CD14-positive monocyte (primary cell): ENCODE data around the gene PHOX2B. TPM values are rescaled to one million over a fixed set of nuclear protein-coding genes. Genes with fewer than 3 reads are reported as not detected.
"Not testable (repeated sequence)": the region's sequence is repeated elsewhere in the genome, so short reads cannot be mapped to it uniquely, and the experiment has no call there.

Source experiments
- DNase-seq, 3 donors: peaks; one replicate each; pipeline ENCODE4 v3.0.0-alpha.2; 2011 to 2022
- H2AFZ ChIP-seq: 2 replicates; pipeline ENCODE4 v1.6.0; 2012; ENCODE audit warnings: mild to moderate bottlenecking, low read depth, low read length, inconsistent platforms; ENCODE audit not compliant: insufficient read depth, poor library complexity, severe bottlenecking
- H3K27ac ChIP-seq, 2 donors: 1 replicate in 1 of 2; 2 replicates in 1 of 2; pipeline ENCODE4 v1.5.1; 2012 to 2013; ENCODE audit warnings: low read length in 2 of 2, control low read depth in 1 of 2, inconsistent platforms in 1 of 2, low read depth in 1 of 2, mild to moderate bottlenecking in 1 of 2
- H3K27me3 ChIP-seq, 2 donors: one replicate each; pipeline versions ENCODE4 v1.6.0 to v1.6.1; 2011 to 2013; ENCODE audit warnings: low read length in 2 of 2; ENCODE audit not compliant: control insufficient read depth in 2 of 2, insufficient read depth in 2 of 2
- H3K36me3 ChIP-seq, 2 donors: replicated peaks in 1 of 2; 1 replicate in 1 of 2; 2 replicates in 1 of 2; pipeline versions ENCODE4 v1.5.1 to v1.6.1; 2012 to 2013; ENCODE audit warnings: low read length in 2 of 2, control low read depth in 1 of 2, inconsistent platforms in 1 of 2, mild to moderate bottlenecking in 1 of 2; ENCODE audit not compliant: insufficient read depth in 2 of 2, control insufficient read depth in 1 of 2
- H3K4me1 ChIP-seq, 2 donors: 1 replicate in 1 of 2; 2 replicates in 1 of 2; pipeline versions ENCODE4 v1.5.1 to v1.6.1; 2012 to 2013; ENCODE audit warnings: low read length in 2 of 2, control low read depth in 1 of 2, inconsistent platforms in 1 of 2, mild to moderate bottlenecking in 1 of 2, moderate library complexity in 1 of 2; ENCODE audit not compliant: insufficient read depth in 2 of 2, control insufficient read depth in 1 of 2
- H3K4me2 ChIP-seq: replicated peaks from 2 replicates; pipeline ENCODE3; 2012; ENCODE audit warnings: low read length, moderate library complexity, mild to moderate bottlenecking; ENCODE audit not compliant: poor library complexity, severe bottlenecking; ENCODE audit errors: extremely low read depth
- H3K4me3 ChIP-seq, 3 experiments: fragments of 200-600 bp in 1 of 3; sonication (generic) in 1 of 3; replicated peaks in 1 of 3; 1 replicate in 2 of 3; 2 replicates in 1 of 3; pipeline ENCODE4 v1.5.1; 2011 to 2013; ENCODE audit warnings: low read length in 3 of 3, mild to moderate bottlenecking in 3 of 3, control low read depth in 2 of 3, low read depth in 2 of 3, inconsistent platforms in 1 of 3, moderate library complexity in 1 of 3
- H3K79me2 ChIP-seq: 2 replicates; pipeline ENCODE4 v1.6.0; 2012; ENCODE audit warnings: mild to moderate bottlenecking, control low read depth, inconsistent platforms, low read length, moderate library complexity; ENCODE audit not compliant: insufficient read depth
- H3K9ac ChIP-seq: 2 replicates; pipeline ENCODE4 v1.6.0; 2017; ENCODE audit warnings: low read length, mild to moderate bottlenecking; ENCODE audit not compliant: insufficient read depth, poor library complexity, severe bottlenecking
- H3K9me3 ChIP-seq, 2 donors: replicated peaks in 1 of 2; 1 replicate in 1 of 2; 2 replicates in 1 of 2; pipeline versions ENCODE4 v1.5.1 to v1.6.1; 2012 to 2013; ENCODE audit warnings: low read length in 2 of 2, control low read depth in 1 of 2; ENCODE audit not compliant: control insufficient read depth in 1 of 2, insufficient read depth in 1 of 2
- H4K20me1 ChIP-seq: 2 replicates; pipeline ENCODE4 v1.6.0; 2012; ENCODE audit warnings: mild to moderate bottlenecking, low read length, control low read depth, moderate library complexity; ENCODE audit not compliant: insufficient read depth
- H3K27ac Mint-ChIP-seq, 7 donors: one replicate each; pipeline ENCODE4 v1.8.0; 2020; ENCODE audit warnings: mild to moderate bottlenecking in 7 of 7, mixed read lengths in 7 of 7, moderate library complexity in 6 of 7, inconsistent platforms in 2 of 7
- H3K27me3 Mint-ChIP-seq, 3 donors: one replicate each; pipeline ENCODE4 v1.8.0; 2021 to 2022; ENCODE audit warnings: low read depth in 3 of 3, mild to moderate bottlenecking in 3 of 3, mixed read lengths in 3 of 3, moderate library complexity in 3 of 3, inconsistent platforms in 1 of 3
- H3K36me3 Mint-ChIP-seq, 2 donors: one replicate each; pipeline ENCODE4 v1.8.0; 2020; ENCODE audit warnings: mixed read lengths in 2 of 2, inconsistent platforms in 1 of 2, mild to moderate bottlenecking in 1 of 2
- H3K4me1 Mint-ChIP-seq: one replicate; pipeline ENCODE4 v1.8.0; 2020; ENCODE audit warnings: mild to moderate bottlenecking, mixed read lengths
- H3K4me3 Mint-ChIP-seq, 2 donors: one replicate each; pipeline ENCODE4 v1.8.0; 2020; ENCODE audit warnings: mild to moderate bottlenecking in 2 of 2, mixed read lengths in 2 of 2, moderate library complexity in 1 of 2
- H3K9me3 Mint-ChIP-seq, 7 donors: one replicate each; pipeline ENCODE4 v1.8.0; 2020 to 2022; ENCODE audit warnings: mixed read lengths in 7 of 7, mild to moderate bottlenecking in 6 of 7, moderate library complexity in 6 of 7, inconsistent platforms in 2 of 7
- CTCF ChIP-seq: fragments of 200-600 bp; IDR thresholded peaks from one replicate; pipeline ENCODE4 v1.8.0; 2022; ENCODE audit warnings: antibody characterized with exemption, mild to moderate bottlenecking
- WGBS: methylation state at CpG from one replicate; pipeline ENCODE4 v1.1.5; 2013; ENCODE audit warnings: missing lambda C conversion rate; ENCODE audit not compliant: insufficient coverage; 5-methylcytosine and 5-hydroxymethylcytosine counted together
- intact Hi-C, 2 donors: fragments of 100-400 bp; cut with micrococcal nuclease; formaldehyde crosslinking; loops; one replicate each; pipeline versions ENCODE4 v1.15.0 to v1.15.1; 2023
- polyA plus RNA-seq, 3 donors: library from polyadenylated mRNA; depleted of rRNA in 1 of 3; unstranded in 2 of 3; stranded (reverse) in 1 of 3; fragments of 300-500 nt in 2 of 3; fragments of >200 nt in 1 of 3; fragmentation: Illumina TruSeq in 2 of 3; gene quantifications; 1 replicate in 2 of 3; 2 replicates in 1 of 3; pipeline ENCODE4 v1.2.3, GENCODE V29; 2012 to 2021

The PHOX2B gene
- polyA plus RNA-seq, 3 donors, result not detected

- no peak for DNase-seq
- Histone ChIP-seq H2AFZ (no peak overlapping the region), H3K27me3 (peaks cover 0 to 4% of the 10 kb centered on the region in 2 donors), H3K9ac (no peak overlapping the region), H3K27ac (no peak overlapping the region), H3K4me1 (no peaks in the 10 kb centered on the region), H3K36me3 (no peaks in the 10 kb centered on the region), H3K4me3 (no peak overlapping the region), H3K79me2 (no peaks in the 10 kb centered on the region), H3K9me3 (no peaks in the 10 kb centered on the region), H4K20me1 (no peaks in the 10 kb centered on the region), H3K4me2 (no peak overlapping the region)
- peaks cover 4 to 24% (median 5%) of the 10 kb centered on the region in 3 donors for H3K27me3 Mint-ChIP-seq
- WGBS, result no CpG with 5 or more reads among the region's 3 CpGs
- H3K9me3 Mint-ChIP-seq, result peaks cover 0 to 4% (median 0%) of the 10 kb centered on the region in 7 donors
- H3K4me1 Mint-ChIP-seq, result no peaks in the 10 kb centered on the region
- no peak overlapping the region for H3K4me3 Mint-ChIP-seq
- no peak overlapping the region for H3K27ac Mint-ChIP-seq
- no peak for TF ChIP-seq CTCF
- H3K36me3 Mint-ChIP-seq, result no peaks in the 10 kb centered on the region
- intact Hi-C loops, result no loop called here
Measured at GRCh38 chr4:41712425-41712824, 36.1 kb downstream of the PHOX2B start.

DNA sequence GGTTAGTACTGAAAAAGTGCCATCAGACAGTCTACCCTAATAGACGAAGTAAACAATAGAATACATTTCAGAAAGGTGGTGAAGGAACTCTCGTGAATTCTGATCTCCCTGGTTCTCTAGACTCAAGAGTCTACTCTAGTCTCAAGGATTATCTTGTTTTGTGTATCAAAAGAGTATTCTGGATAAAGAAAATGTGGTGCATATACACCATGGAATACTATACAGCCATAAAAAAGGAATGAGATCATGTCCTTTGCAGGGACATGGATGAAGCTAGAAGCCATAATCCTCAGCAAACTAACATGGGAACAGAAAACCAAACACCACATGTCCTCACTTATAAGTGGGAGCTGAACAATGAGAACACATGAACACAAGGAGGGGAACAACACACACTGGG is 36.9 kb downstream of the PHOX2B start:
- WGBS, result no CpG with 5 or more reads among the region's 2 CpGs

More for the DNA sequence above, 36.9 kb downstream of the PHOX2B start:
- H3K4me3 ChIP-seq, H3K36me3 ChIP-seq, intact Hi-C loops, H3K4me3 Mint-ChIP-seq, H3K27me3 ChIP-seq, H3K9me3 ChIP-seq, H3K79me2 ChIP-seq, H3K4me1 Mint-ChIP-seq, H3K36me3 Mint-ChIP-seq, H3K4me2 ChIP-seq, DNase-seq, H4K20me1 ChIP-seq, H3K9me3 Mint-ChIP-seq, H3K4me1 ChIP-seq, H3K27ac ChIP-seq, H2AFZ ChIP-seq, H3K9ac ChIP-seq: not testable (repeated sequence)
- H3K27me3 Mint-ChIP-seq, result peaks cover 5 to 28% (median 5%) of the 10 kb centered on the region in 3 donors
- H3K27ac Mint-ChIP-seq, result peak overlapping the region in 1 of 7 donors; percentile 9
